Glutamatergic neuron (in vitro differentiated cells): Measurements from ENCODE around the gene CRX. TPM values are rescaled to one million over a fixed set of nuclear protein-coding genes. Genes with fewer than 3 reads are reported as not detected.
"Not testable (repeated sequence)": the region's sequence is repeated elsewhere in the genome, so short reads cannot be mapped to it uniquely, and the experiment has no call there.

Experiments
- DNase-seq: peaks from one replicate; pipeline ENCODE4 v3.0.0; 2022
- H3K27ac Mint-ChIP-seq: one replicate; pipeline ENCODE4 v1.8.0; 2020; ENCODE audit warnings: mild to moderate bottlenecking, mixed read lengths, inconsistent platforms; ENCODE audit not compliant: unreplicated experiment
- H3K27me3 Mint-ChIP-seq: one replicate; pipeline ENCODE4 v1.8.0; 2020; ENCODE audit warnings: mild to moderate bottlenecking, moderate library complexity, mixed read lengths, inconsistent platforms; ENCODE audit not compliant: unreplicated experiment
- H3K36me3 Mint-ChIP-seq: one replicate; pipeline ENCODE4 v1.8.0; 2020; ENCODE audit warnings: mild to moderate bottlenecking, mixed read lengths, inconsistent platforms; ENCODE audit not compliant: unreplicated experiment
- H3K4me1 Mint-ChIP-seq: one replicate; pipeline ENCODE4 v1.8.0; 2020; ENCODE audit warnings: mild to moderate bottlenecking, low read depth, mixed read lengths, inconsistent platforms; ENCODE audit not compliant: unreplicated experiment
- H3K4me3 Mint-ChIP-seq: one replicate; pipeline ENCODE4 v1.8.0; 2020; ENCODE audit warnings: mild to moderate bottlenecking, mixed read lengths, inconsistent platforms; ENCODE audit not compliant: unreplicated experiment
- H3K9me3 Mint-ChIP-seq: one replicate; pipeline ENCODE4 v1.8.0; 2020; ENCODE audit warnings: mild to moderate bottlenecking, moderate library complexity, mixed read lengths, inconsistent platforms; ENCODE audit not compliant: unreplicated experiment
- CTCF ChIP-seq: fragments of 200-600 bp; sonication (generic); IDR thresholded peaks from one replicate; pipeline ENCODE4 v1.5.0; 2021; ENCODE audit not compliant: partially characterized antibody, unreplicated experiment
- total RNA-seq: library from RNA; stranded (reverse); fragmentation: NEBNext Ultra II Directional; extraction: Animal tissue kit (Norgen Biotek cat#: 25700); gene quantifications from one replicate; pipeline ENCODE4 v1.2.1, GENCODE V29; 2021; ENCODE audit not compliant: unreplicated experiment

The CRX gene
- total RNA-seq, 1 donor from 2014 or later: not detected

GRCh38 chr19:47778954-47779351 is 42.8 kb upstream of the CRX start:
- peaks cover 5% of the 10 kb centered on the region for H3K27me3 Mint-ChIP-seq
- peak overlapping the region; percentile 91 for H3K27ac Mint-ChIP-seq
- H3K4me1 Mint-ChIP-seq: peaks cover 10% of the 10 kb centered on the region
- peak overlapping the region; percentile 96 for H3K4me3 Mint-ChIP-seq
- TF ChIP-seq CTCF: no peak
- no peaks in the 10 kb centered on the region for H3K36me3 Mint-ChIP-seq
- no peak for DNase-seq
- peaks cover 5% of the 10 kb centered on the region for H3K9me3 Mint-ChIP-seq

DNA sequence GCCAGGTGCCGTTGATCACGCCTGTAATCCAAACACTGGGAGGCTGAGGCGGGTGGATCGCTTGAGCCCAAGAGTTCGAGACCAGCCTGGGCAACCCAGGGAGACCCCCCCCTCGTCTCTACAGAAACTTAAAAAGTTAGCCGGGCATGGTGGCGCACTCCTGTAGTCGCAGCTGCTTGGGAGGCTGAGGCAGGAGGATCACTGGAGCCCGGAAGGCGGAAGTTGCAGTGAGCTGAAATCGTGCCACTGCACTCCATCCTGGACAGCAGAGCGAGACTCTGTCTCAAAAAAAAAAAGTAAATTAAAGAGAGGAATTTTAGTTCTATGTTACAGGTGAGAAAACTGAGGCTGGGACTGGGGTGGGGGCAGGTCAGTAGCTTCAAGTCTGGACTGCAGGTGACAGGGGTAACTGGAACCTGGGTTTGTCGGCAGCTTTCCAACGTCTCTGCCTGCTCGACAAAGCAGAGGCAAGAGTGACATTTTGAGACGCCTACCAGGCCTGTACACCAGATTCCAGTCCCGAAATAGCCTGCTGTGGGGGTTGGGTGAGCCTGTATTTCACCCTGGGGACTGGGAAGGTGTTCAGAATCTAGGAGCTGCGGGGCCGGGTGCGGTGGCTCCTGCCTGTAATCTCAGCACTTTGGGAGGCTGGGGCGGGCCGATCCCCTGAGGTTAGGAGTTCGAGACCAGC is 42.1 kb upstream of the CRX start:
- Mint-ChIP-seq H3K4me3 (peak overlapping the region; percentile 96), H3K27me3 (peaks cover 8% of the 10 kb centered on the region), H3K9me3 (peaks cover 9% of the 10 kb centered on the region), H3K27ac (peak overlapping the region; percentile 91), H3K36me3 (peaks cover 5% of the 10 kb centered on the region), H3K4me1 (peaks cover 10% of the 10 kb centered on the region)
- no peak for TF ChIP-seq CTCF
- no peak for DNase-seq

DNA sequence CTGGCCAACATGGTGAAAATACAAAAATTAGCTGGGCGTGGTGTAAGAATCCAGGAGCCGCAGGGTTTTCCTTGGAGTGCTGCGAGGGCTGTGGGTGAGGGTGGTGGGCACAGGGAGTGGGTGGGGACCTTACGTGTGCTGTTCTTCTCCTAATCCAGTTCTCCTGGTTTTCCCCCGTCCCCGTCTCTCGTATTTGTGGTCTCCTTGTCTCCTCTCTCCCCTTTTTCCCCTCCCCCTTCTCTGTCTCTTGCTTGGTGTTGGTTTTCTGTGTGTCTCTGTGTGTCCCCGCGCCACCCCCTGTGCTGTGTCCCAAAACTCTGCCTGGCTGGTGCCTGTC is 41.6 kb upstream of the CRX start:
- Mint-ChIP-seq H3K27me3 (peaks cover 8% of the 10 kb centered on the region), H3K27ac (peak overlapping the region; percentile 79), H3K4me3 (peak overlapping the region; percentile 96), H3K4me1 (peaks cover 10% of the 10 kb centered on the region), H3K9me3 (peaks cover 9% of the 10 kb centered on the region), H3K36me3 (peaks cover 5% of the 10 kb centered on the region)
- DNase-seq: no peak
- TF ChIP-seq CTCF: no peak

- peaks cover 5% of the 10 kb centered on the region for H3K36me3 Mint-ChIP-seq
- TF ChIP-seq CTCF: no peak
- peaks cover 9% of the 10 kb centered on the region for H3K9me3 Mint-ChIP-seq
- DNase-seq: no peak
- peak overlapping the region; percentile 65 for H3K4me3 Mint-ChIP-seq
- peak overlapping the region; percentile 57 for H3K27ac Mint-ChIP-seq
- peaks cover 8% of the 10 kb centered on the region for H3K27me3 Mint-ChIP-seq
- peaks cover 10% of the 10 kb centered on the region for H3K4me1 Mint-ChIP-seq
Measured at GRCh38 chr19:47781590-47782262, 40.0 kb upstream of the CRX start.

- Mint-ChIP-seq H3K4me3 (no peak overlapping the region), H3K27me3 (peaks cover 7% of the 10 kb centered on the region), H3K4me1 (peaks cover 3% of the 10 kb centered on the region), H3K27ac (peak overlapping the region; percentile 12), H3K36me3 (peaks cover 5% of the 10 kb centered on the region), H3K9me3 (peaks cover 5% of the 10 kb centered on the region)
- no peak for DNase-seq
- TF ChIP-seq CTCF: no peak
Measured at GRCh38 chr19:47786566-47786965, 35.2 kb upstream of the CRX start.

GRCh38 chr19:47787307-47787706 is 34.4 kb upstream of the CRX start:
- H3K36me3 Mint-ChIP-seq, H3K9me3 Mint-ChIP-seq, H3K27me3 Mint-ChIP-seq, DNase-seq, H3K4me3 Mint-ChIP-seq, H3K27ac Mint-ChIP-seq, H3K4me1 Mint-ChIP-seq: not testable (repeated sequence)

GRCh38 chr19:47789811-47790210 is 31.9 kb upstream of the CRX start:
- not testable (repeated sequence) for H3K27me3 Mint-ChIP-seq, H3K4me1 Mint-ChIP-seq, H3K27ac Mint-ChIP-seq, H3K36me3 Mint-ChIP-seq, H3K4me3 Mint-ChIP-seq, DNase-seq, H3K9me3 Mint-ChIP-seq
